ENCODE data around the gene PPFIA4. TPM values are rescaled to one million over a fixed set of nuclear protein-coding genes. Genes with fewer than 3 reads are reported as not detected.

PPFIA4 gene
- polyA plus RNA-seq, 3 donors, result 5.8 to 6.7 (median 6.6) TPM

GRCh38 chr1:203124546-203125317 lies 98.4 kb downstream of the PPFIA4 start:
- no peak for DNase-seq (ENCODE audit: low read depth in 3 of 3, low spot score in 2 of 3)

GRCh38 chr1:203126151-203126865 lies 100.0 kb downstream of the PPFIA4 start:
- DNase-seq (ENCODE audit: low read depth in 3 of 3, low spot score in 2 of 3), result no peak

GRCh38 chr1:203126866-203127665 lies 100.8 kb downstream of the PPFIA4 start:
- DNase-seq (ENCODE audit: low read depth in 3 of 3, low spot score in 2 of 3), result no peak

- no peak for DNase-seq (ENCODE audit: low read depth in 3 of 3, low spot score in 2 of 3)
Measured at GRCh38 chr1:203127666-203128430, 101.6 kb downstream of the PPFIA4 start, which contains the start of gene ADORA1. Gene ADORA1, plus strand, starts transcription at chr1:203127726. Its CDS starts 1,116 bp downstream, at chr1:203128842.

- DNase-seq (ENCODE audit: low read depth in 3 of 3, low spot score in 2 of 3), result no peak
Measured at GRCh38 chr1:203128431-203128715, 102.1 kb downstream of the PPFIA4 start.

Other genes starting within 250 kb of the PPFIA4 start
- 100 to 1,000 TPM in 1 of 3 donors, 10 to 100 TPM in 2; 94.2 to 101 (median 94.4) TPM for gene KDM5B, start 218.1 kb upstream of the PPFIA4 start, polyA plus RNA-seq (ENCODE audit: insufficient read length in 3 of 3)
- 1 to 10 TPM; 2.3 to 3.5 (median 2.8) TPM for gene PCAT6, start 215.5 kb upstream of the PPFIA4 start, polyA plus RNA-seq (ENCODE audit: insufficient read length in 3 of 3)
- gene RABIF, start 137.3 kb upstream of the PPFIA4 start, polyA plus RNA-seq (ENCODE audit: insufficient read length in 3 of 3), result 10 to 100 TPM; 11.3 to 12.3 (median 11.4) TPM
- 10 to 100 TPM; 41.0 to 50.3 (median 44.5) TPM for gene KLHL12, start 99.3 kb upstream of the PPFIA4 start, polyA plus RNA-seq (ENCODE audit: insufficient read length in 3 of 3)
- 10 to 100 TPM; 80.7 to 86.3 (median 85.3) TPM for gene ADIPOR1, start 68.2 kb upstream of the PPFIA4 start, polyA plus RNA-seq (ENCODE audit: insufficient read length in 3 of 3)
- 10 to 100 TPM; 45.7 to 50.3 (median 48.6) TPM for gene CYB5R1, start 59.2 kb upstream of the PPFIA4 start, polyA plus RNA-seq (ENCODE audit: insufficient read length in 3 of 3)
- 10 to 100 TPM; 79.8 to 82.3 (median 82.1) TPM for gene TMEM183A, start 19.1 kb upstream of the PPFIA4 start, polyA plus RNA-seq (ENCODE audit: insufficient read length in 3 of 3)
- under 1 TPM in 2 of 3 donors, not detected in 1; 0.14 TPM for gene MYOG, start 59.5 kb downstream of the PPFIA4 start, polyA plus RNA-seq (ENCODE audit: insufficient read length in 3 of 3)
- 1 to 10 TPM; 5.2 to 8.0 (median 6.4) TPM for gene ADORA1, start 101.2 kb downstream of the PPFIA4 start, polyA plus RNA-seq (ENCODE audit: insufficient read length in 3 of 3)
- under 1 TPM; 0.08 to 0.32 (median 0.31) TPM for gene MYBPH, start 149.3 kb downstream of the PPFIA4 start, polyA plus RNA-seq (ENCODE audit: insufficient read length in 3 of 3)
- gene CHI3L1, start 160.2 kb downstream of the PPFIA4 start, polyA plus RNA-seq (ENCODE audit: insufficient read length in 3 of 3), result 10 to 100 TPM; 10.4 to 12.9 (median 11.9) TPM
- under 1 TPM; 0.11 to 0.21 (median 0.15) TPM for gene CHIT1, start 203.2 kb downstream of the PPFIA4 start, polyA plus RNA-seq (ENCODE audit: insufficient read length in 3 of 3)

Data from right renal cortex interstitium (tissue), 3 donors.